Suprapubic skin (tissue), 3 donors: ENCODE data around the gene PCDH20.

Experiments
- CTCF ChIP-seq, 2 donors: fragments of 200-600 bp in 1 of 2; fragments of 450-650 bp in 1 of 2; sonication (generic) in 1 of 2; IDR thresholded peaks; one replicate each; pipeline ENCODE4 v1.5.1; 2016 to 2019; ENCODE audit warnings: antibody characterized with exemption in 2 of 2, mild to moderate bottlenecking in 1 of 2, moderate library complexity in 1 of 2
- POLR2AphosphoS5 ChIP-seq, 3 donors: sonication (generic); formaldehyde crosslinking; IDR thresholded peaks; one replicate each; pipeline ENCODE4 v1.6.1; 2017; ENCODE audit warnings: antibody characterized with exemption in 3 of 3

GRCh38 chr13:61362522-61362921, 53.1 kb downstream of the PCDH20 start:
- TF ChIP-seq POLR2AphosphoS5 (IDR thresholded peaks at IDR 0.05) (no peak), CTCF (IDR thresholded peaks at IDR 0.05) (no peak)
